NCI-H1417 (cell line): ENCODE measurements around the gene MSL3B.

ENCODE experiments used
- DNase-seq, 3 experiments: peaks; one replicate each; lab custom pipeline; 2025; lab: John Stamatoyannopoulos, UW

Gene MSL3B

DNA sequence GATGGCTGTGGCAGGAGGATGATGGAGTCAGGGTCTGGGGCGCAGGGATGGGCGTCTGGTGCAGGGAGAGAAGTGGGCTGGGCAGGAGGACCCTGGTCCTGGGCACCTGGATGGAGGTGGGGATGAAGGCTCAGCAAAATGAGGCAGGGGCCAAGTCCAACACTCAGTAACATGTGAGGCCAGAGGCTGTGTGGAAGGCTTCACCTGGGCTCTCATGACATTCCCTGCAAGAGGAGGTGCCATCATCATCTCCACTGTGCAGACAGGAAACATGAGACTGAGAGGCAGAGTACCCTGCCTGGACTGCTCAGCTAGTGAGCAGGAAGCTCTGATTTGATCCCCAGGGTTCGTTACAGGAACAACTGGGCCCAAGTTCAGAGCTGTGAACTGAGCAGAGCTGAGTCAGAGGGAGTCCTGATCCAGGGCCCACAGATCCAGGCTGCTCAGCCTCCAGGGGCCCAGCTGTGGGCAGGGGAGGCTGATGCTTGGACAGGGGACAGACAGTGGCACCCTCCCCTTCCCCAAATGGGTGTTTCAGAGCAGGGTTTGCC lies 50.8 kb downstream of the MSL3B start:
- no peak for DNase-seq

DNA sequence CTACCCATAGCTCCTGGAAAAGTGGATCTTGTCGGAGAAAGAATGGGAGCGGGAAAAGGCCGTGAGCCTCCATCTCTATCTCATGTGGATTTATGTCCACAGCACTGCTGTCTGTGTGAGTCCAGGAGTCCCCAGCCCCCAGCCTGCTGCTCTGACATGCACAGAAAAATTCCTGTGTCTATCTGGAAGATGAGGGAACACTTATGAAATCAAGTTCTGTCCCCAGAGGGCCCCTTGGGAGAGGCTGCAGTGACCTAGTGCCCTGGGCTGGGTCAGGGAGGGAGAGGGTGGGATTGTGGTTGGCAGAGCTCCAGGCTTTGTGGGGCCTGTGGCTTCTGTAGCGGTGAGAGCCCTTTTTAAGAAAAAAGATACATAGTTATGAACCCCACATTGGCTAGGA lies 51.4 kb downstream of the MSL3B start:
- no peak for DNase-seq

DNA sequence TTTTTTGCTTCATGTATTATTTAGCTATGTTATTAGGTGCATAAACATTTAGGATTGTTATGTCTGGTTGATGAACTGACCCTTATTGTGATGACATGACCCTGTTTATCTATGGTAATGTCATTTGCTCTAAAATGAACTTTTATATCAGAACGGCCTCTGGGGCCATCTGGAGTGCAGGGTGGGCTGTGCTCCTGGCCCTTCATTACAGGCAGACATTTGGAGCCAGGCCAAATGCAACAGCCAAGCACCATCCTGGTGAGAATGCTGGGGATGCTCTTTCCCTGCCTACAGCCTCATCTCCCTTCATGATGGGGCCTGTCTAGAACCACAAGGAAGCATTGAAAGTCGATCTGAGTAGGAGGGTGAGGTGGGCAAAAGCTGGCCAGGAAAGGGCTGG lies 51.9 kb downstream of the MSL3B start:
- peak in 1 of 3 experiments; percentile 15 for DNase-seq

DNA sequence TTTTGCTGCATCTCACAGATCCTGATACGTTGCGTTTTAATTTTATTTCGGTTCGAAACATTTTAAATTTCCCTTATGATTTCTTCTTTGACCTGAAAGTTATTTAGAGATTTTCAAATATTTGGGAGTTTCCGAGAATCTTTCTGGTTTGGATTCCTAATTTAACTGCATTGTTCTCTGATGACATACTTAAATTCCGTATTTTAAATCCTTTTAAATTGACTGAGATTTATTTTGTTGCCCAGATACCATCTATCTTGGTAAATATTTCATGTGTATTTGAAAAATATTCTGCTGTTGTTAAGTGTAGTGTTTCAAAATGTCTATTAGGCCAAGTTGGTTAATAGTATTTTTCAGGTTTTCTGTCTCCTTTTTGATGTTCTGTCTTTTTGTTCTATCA lies 52.3 kb downstream of the MSL3B start:
- no peak for DNase-seq
